ENCODE results near the gene ALS2. TPM values are rescaled to one million over a fixed set of nuclear protein-coding genes. Genes with fewer than 3 reads are reported as not detected.

The ALS2 gene
- total RNA-seq, 1 donor from 2014 or later = 48.1 TPM

GRCh38 chr2:201685156-201685555 lies 95.6 kb downstream of the ALS2 start:
- peaks cover 10% of the 10 kb centered on the region for H3K27me3 Mint-ChIP-seq
- TF ChIP-seq CTCF (IDR thresholded peaks at IDR 0.05; ENCODE audit: unreplicated experiment) = no peak
- H3K9me3 Mint-ChIP-seq (ENCODE audit: low read depth) = peaks cover 3% of the 10 kb centered on the region
- DNase-seq (ENCODE audit: low spot score, unreplicated experiment) = no peak
- peak overlapping the region; percentile 34 for H3K27ac Mint-ChIP-seq
- peaks cover 1% of the 10 kb centered on the region for H3K4me1 Mint-ChIP-seq (ENCODE audit: low read depth)
- no peaks in the 10 kb centered on the region for H3K36me3 Mint-ChIP-seq (ENCODE audit: insufficient read depth)
- no peak overlapping the region for H3K4me3 Mint-ChIP-seq (ENCODE audit: low read depth)

GRCh38 chr2:201680743-201681142 lies 100.0 kb downstream of the ALS2 start:
- peak; percentile 55 for TF ChIP-seq CTCF (IDR thresholded peaks at IDR 0.05; ENCODE audit: unreplicated experiment)
- Mint-ChIP-seq H3K9me3 (ENCODE audit: low read depth) (peaks cover 3% of the 10 kb centered on the region), H3K4me1 (ENCODE audit: low read depth) (no peaks in the 10 kb centered on the region), H3K27ac (no peak overlapping the region), H3K36me3 (ENCODE audit: insufficient read depth) (no peaks in the 10 kb centered on the region), H3K4me3 (ENCODE audit: low read depth) (no peak overlapping the region), H3K27me3 (peaks cover 10% of the 10 kb centered on the region)
- DNase-seq (ENCODE audit: low spot score, unreplicated experiment) = peak; percentile 25

- Mint-ChIP-seq H3K4me3 (ENCODE audit: low read depth) (no peak overlapping the region), H3K4me1 (ENCODE audit: low read depth) (peaks cover 4% of the 10 kb centered on the region), H3K27ac (no peak overlapping the region), H3K9me3 (ENCODE audit: low read depth) (peaks cover 3% of the 10 kb centered on the region), H3K36me3 (ENCODE audit: insufficient read depth) (no peaks in the 10 kb centered on the region), H3K27me3 (peaks cover 10% of the 10 kb centered on the region)
- no peak for DNase-seq (ENCODE audit: low spot score, unreplicated experiment)
- no peak for TF ChIP-seq CTCF (IDR thresholded peaks at IDR 0.05; ENCODE audit: unreplicated experiment)
These were observed 102.3 kb downstream of the ALS2 start for GRCh38 chr2:201678401-201678800.

GRCh38 chr2:201675454-201675853 lies 105.3 kb downstream of the ALS2 start:
- no peak for DNase-seq (ENCODE audit: low spot score, unreplicated experiment)
- no peaks in the 10 kb centered on the region for H3K36me3 Mint-ChIP-seq (ENCODE audit: insufficient read depth)
- H3K4me3 Mint-ChIP-seq (ENCODE audit: low read depth) = no peak overlapping the region
- H3K27ac Mint-ChIP-seq = no peak overlapping the region
- TF ChIP-seq CTCF (IDR thresholded peaks at IDR 0.05; ENCODE audit: unreplicated experiment) = no peak
- peaks cover 4% of the 10 kb centered on the region for H3K4me1 Mint-ChIP-seq (ENCODE audit: low read depth)
- no peaks in the 10 kb centered on the region for H3K27me3 Mint-ChIP-seq
- peaks cover 4% of the 10 kb centered on the region for H3K9me3 Mint-ChIP-seq (ENCODE audit: low read depth)

DNA sequence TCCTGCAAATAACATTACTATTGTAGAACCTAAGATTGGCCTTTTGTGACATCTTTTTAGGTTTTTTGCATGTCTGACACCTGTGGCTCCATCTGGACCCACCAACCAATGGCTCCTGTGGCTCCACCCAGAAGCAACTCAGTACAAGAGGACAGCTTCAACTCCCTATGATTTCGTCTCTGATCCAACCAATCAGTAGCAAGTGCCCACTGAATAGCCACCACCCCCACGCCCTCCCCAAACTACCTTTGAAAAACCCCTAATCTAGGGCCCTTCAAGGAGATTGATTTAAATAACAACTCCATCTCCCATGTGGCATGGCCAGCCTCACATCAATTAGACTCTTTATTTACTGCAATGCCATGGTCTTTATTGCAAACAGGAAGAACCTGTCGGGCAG lies 105.9 kb downstream of the ALS2 start:
- H3K4me1 Mint-ChIP-seq (ENCODE audit: low read depth) = peaks cover 4% of the 10 kb centered on the region
- H3K36me3 Mint-ChIP-seq (ENCODE audit: insufficient read depth) = no peaks in the 10 kb centered on the region
- TF ChIP-seq CTCF (IDR thresholded peaks at IDR 0.05; ENCODE audit: unreplicated experiment) = no peak
- H3K27ac Mint-ChIP-seq = no peak overlapping the region
- H3K4me3 Mint-ChIP-seq (ENCODE audit: low read depth) = no peak overlapping the region
- no peak for DNase-seq (ENCODE audit: low spot score, unreplicated experiment)
- H3K9me3 Mint-ChIP-seq (ENCODE audit: low read depth) = peaks cover 4% of the 10 kb centered on the region
- no peaks in the 10 kb centered on the region for H3K27me3 Mint-ChIP-seq

Measured in progenitor cell of endocrine pancreas (in vitro differentiated cells).